PFSK-1 (cell line): ENCODE measurements around the gene APBA2.

ENCODE experiments used
- FOXP2 ChIP-seq: optimal IDR thresholded peaks from 2 replicates; pipeline ENCODE3; 2011; ENCODE audit warnings: borderline replicate concordance, control low read depth, inconsistent platforms; ENCODE audit not compliant: insufficient read depth; ENCODE audit errors: extremely low read length, extremely low read depth
- POLR2AphosphoS5 ChIP-seq: IDR thresholded peaks from 2 replicates; pipeline ENCODE4 v1.6.1; 2012; ENCODE audit warnings: low read depth, mild to moderate bottlenecking, control low read depth, low read length, moderate library complexity
- REST ChIP-seq, 2 experiments: IDR thresholded peaks; 2 replicates each; pipeline versions ENCODE4 v1.6.1 to v1.8.0; 2011 to 2012; ENCODE audit warnings: low read depth in 2 of 2, low read length in 2 of 2, control low read depth in 1 of 2, inconsistent platforms in 1 of 2, mild to moderate bottlenecking in 1 of 2, moderate library complexity in 1 of 2; ENCODE audit not compliant: insufficient read depth in 1 of 2
- SIN3A ChIP-seq: IDR thresholded peaks from 2 replicates; pipeline ENCODE4 v1.6.1; 2012; ENCODE audit warnings: mild to moderate bottlenecking, low read length, moderate library complexity, borderline replicate concordance; ENCODE audit not compliant: insufficient read depth
- TAF1 ChIP-seq: IDR thresholded peaks from 2 replicates; pipeline ENCODE4 v1.6.1; 2012; ENCODE audit warnings: low read length, control low read depth, borderline replicate concordance; ENCODE audit not compliant: insufficient read depth

Gene APBA2

GRCh38 chr15:29132735-29133181 is 247.0 kb downstream of the APBA2 start:
- no peak for TF ChIP-seq REST (IDR thresholded peaks at IDR 0.05; ENCODE audit: insufficient read depth in 1 of 2, low read depth in 2 of 2, low read length in 2 of 2)
- TF ChIP-seq FOXP2 = no peak

- TF ChIP-seq TAF1 (no peak), SIN3A (no peak), FOXP2 (no peak), REST (IDR thresholded peaks at IDR 0.05; ENCODE audit: insufficient read depth in 1 of 2, low read depth in 2 of 2, low read length in 2 of 2) (no peak), POLR2AphosphoS5 (no peak)
These were observed 247.5 kb downstream of the APBA2 start for GRCh38 chr15:29133321-29133720.

- TF ChIP-seq TAF1 = no peak
- no peak for TF ChIP-seq REST (IDR thresholded peaks at IDR 0.05; ENCODE audit: insufficient read depth in 1 of 2, low read depth in 2 of 2, low read length in 2 of 2)
- TF ChIP-seq SIN3A = no peak
- TF ChIP-seq POLR2AphosphoS5 = no peak
- no peak for TF ChIP-seq FOXP2
These were observed 248.0 kb downstream of the APBA2 start for GRCh38 chr15:29133791-29134190.

GRCh38 chr15:29134239-29134638 is 248.5 kb downstream of the APBA2 start:
- TF ChIP-seq REST (IDR thresholded peaks at IDR 0.05; ENCODE audit: insufficient read depth in 1 of 2, low read depth in 2 of 2, low read length in 2 of 2) = no peak
- TF ChIP-seq FOXP2 = no peak
- no peak for TF ChIP-seq SIN3A

GRCh38 chr15:29134641-29135308 is 249.0 kb downstream of the APBA2 start:
- no peak for TF ChIP-seq TAF1
- no peak for TF ChIP-seq REST (IDR thresholded peaks at IDR 0.05; ENCODE audit: insufficient read depth in 1 of 2, low read depth in 2 of 2, low read length in 2 of 2)
- no peak for TF ChIP-seq FOXP2
- no peak for TF ChIP-seq SIN3A
- TF ChIP-seq POLR2AphosphoS5 = no peak
